ENCODE results near the gene ZNF705A. TPM values are rescaled to one million over a fixed set of nuclear protein-coding genes. Genes with fewer than 3 reads are reported as not detected.
"Not testable (repeated sequence)": the region's sequence is repeated elsewhere in the genome, so short reads cannot be mapped to it uniquely, and the experiment has no call there.

Gene ZNF705A
- not detected in 2 replicates for total RNA-seq

- intact Hi-C loops (cut with micrococcal nuclease): no loop called here
These were observed at the start of gene ZNF705A for GRCh38 chr12:8156845-8157244. ZNF705A (plus strand) TSS chr12:8157015; CDS start chr12:8172626, 15,611 bp downstream.

GRCh38 chr12:8108808-8109398 lies 47.9 kb upstream of the ZNF705A start:
- intact Hi-C loops (cut with micrococcal nuclease): loop anchor here (1.0 to 2.0 kb wide), 5 partner anchors 26 to 128 kb away; partner anchors contain the start of gene NECAP1

GRCh38 chr12:8113117-8113516 lies 43.7 kb upstream of the ZNF705A start:
- intact Hi-C loops (cut with micrococcal nuclease): not testable (repeated sequence)

GRCh38 chr12:8120072-8120713 lies 36.6 kb upstream of the ZNF705A start:
- intact Hi-C loops (cut with micrococcal nuclease): no loop called here

GRCh38 chr12:8123124-8123912 lies 33.5 kb upstream of the ZNF705A start, which contains the start of gene CLEC4A:
CLEC4A (plus strand) TSS chr12:8123617; CDS start chr12:8123879, 262 bp downstream.
- intact Hi-C loops (cut with micrococcal nuclease): no loop called here

GRCh38 chr12:8127138-8127537 lies 29.7 kb upstream of the ZNF705A start:
- intact Hi-C loops (cut with micrococcal nuclease): no loop called here

GRCh38 chr12:8133636-8134397 lies 23.0 kb upstream of the ZNF705A start:
- intact Hi-C loops (cut with micrococcal nuclease): not testable (repeated sequence)

- intact Hi-C loops (cut with micrococcal nuclease): not testable (repeated sequence)
These were observed 22.4 kb upstream of the ZNF705A start for GRCh38 chr12:8134398-8134930.

- intact Hi-C loops (cut with micrococcal nuclease): not testable (repeated sequence)
These were observed 15.2 kb upstream of the ZNF705A start for GRCh38 chr12:8141647-8142046.

GRCh38 chr12:8143261-8143660 lies 13.6 kb upstream of the ZNF705A start:
- intact Hi-C loops (cut with micrococcal nuclease): no loop called here

- intact Hi-C loops (cut with micrococcal nuclease): no loop called here
These were observed 10.9 kb upstream of the ZNF705A start for GRCh38 chr12:8145754-8146441.

GRCh38 chr12:8146442-8146771 lies 10.4 kb upstream of the ZNF705A start:
- intact Hi-C loops (cut with micrococcal nuclease): no loop called here

GRCh38 chr12:8154526-8154925 lies 2.3 kb upstream of the ZNF705A start:
- intact Hi-C loops (cut with micrococcal nuclease): no loop called here

- intact Hi-C loops (cut with micrococcal nuclease): no loop called here
These were observed 399 bp upstream of the ZNF705A start for GRCh38 chr12:8156416-8156815.

- intact Hi-C loops (cut with micrococcal nuclease): no loop called here
These were observed 826 bp downstream of the ZNF705A start for GRCh38 chr12:8157484-8158198.

GRCh38 chr12:8172911-8173310 lies 16.1 kb downstream of the ZNF705A start:
- intact Hi-C loops (cut with micrococcal nuclease): not testable (repeated sequence)

GRCh38 chr12:8179989-8180585 lies 23.3 kb downstream of the ZNF705A start:
- intact Hi-C loops (cut with micrococcal nuclease): loop anchor here (1.0 to 2.0 kb wide), 2 partner anchors 63 to 71 kb away; no protein-coding TSS in a partner anchor

GRCh38 chr12:8181271-8181670 lies 24.5 kb downstream of the ZNF705A start:
- intact Hi-C loops (cut with micrococcal nuclease): loop anchor here (2.0 kb wide), 1 partner anchor 62 kb away; no protein-coding TSS in a partner anchor

GRCh38 chr12:8182923-8183322 lies 26.1 kb downstream of the ZNF705A start:
- intact Hi-C loops (cut with micrococcal nuclease): not testable (repeated sequence)

Data from T-helper 1 cell treated with Interleukin-12 subunit alpha and Interleukin-12 subunit beta and Interleukin-4 antibody, amounts not matched to agents 30 ng/mL and 1 ng/mL, for 36 hours (primary cell).